GDM1 (cell line): Measurements from ENCODE around the gene NDST1.
"Not testable (repeated sequence)": the region's sequence is repeated elsewhere in the genome, so short reads cannot be mapped to it uniquely, and the experiment has no call there.

Source experiments
- DNase-seq: peaks from one replicate; lab custom pipeline; 2025; lab: John Stamatoyannopoulos, UW

The NDST1 gene

DNA sequence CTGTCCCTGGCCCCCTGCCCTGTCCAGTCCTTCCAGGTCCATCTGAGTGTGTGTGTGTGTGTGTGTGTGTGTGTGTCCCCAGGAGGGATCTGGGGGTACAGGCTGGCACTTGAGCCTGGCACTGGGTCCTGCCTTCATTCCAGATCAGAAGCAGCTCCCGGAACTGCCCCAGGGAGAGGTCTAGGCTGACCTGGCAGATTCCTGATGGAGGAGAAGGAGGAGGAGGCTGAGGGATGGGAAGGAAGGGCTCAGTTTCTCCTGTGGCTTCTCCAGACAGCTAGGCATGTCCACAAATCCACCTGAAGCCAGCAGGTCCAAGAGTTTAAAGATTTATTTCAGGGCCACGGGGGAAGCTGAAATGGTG lies 328 bp downstream of the NDST1 start:
- no peak for DNase-seq

DNA sequence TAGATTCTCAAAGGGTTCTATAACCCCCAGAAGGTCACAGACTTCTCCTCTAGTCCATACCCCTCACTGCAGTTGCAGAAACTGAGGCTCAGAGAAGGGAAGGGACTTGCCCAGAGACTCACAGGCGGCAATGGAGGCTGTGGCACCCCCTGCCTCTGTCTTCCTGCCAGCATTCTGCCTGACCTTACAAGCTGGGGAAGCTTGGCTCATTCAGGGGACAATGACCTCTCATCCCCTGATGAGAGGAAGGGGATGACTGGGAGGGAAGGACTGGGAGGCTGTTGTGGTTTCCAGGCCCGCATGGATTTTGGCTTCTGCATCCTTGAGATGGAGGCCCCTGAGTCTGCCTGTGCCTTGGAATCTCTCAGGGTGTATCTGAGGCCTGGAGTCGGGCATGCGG lies 897 bp downstream of the NDST1 start:
- DNase-seq, result no peak

GRCh38 chr5:150509992-150510391 lies 2.1 kb downstream of the NDST1 start:
- no peak for DNase-seq

- DNase-seq, result no peak
Measured at GRCh38 chr5:150510460-150511263, 2.7 kb downstream of the NDST1 start.

DNA sequence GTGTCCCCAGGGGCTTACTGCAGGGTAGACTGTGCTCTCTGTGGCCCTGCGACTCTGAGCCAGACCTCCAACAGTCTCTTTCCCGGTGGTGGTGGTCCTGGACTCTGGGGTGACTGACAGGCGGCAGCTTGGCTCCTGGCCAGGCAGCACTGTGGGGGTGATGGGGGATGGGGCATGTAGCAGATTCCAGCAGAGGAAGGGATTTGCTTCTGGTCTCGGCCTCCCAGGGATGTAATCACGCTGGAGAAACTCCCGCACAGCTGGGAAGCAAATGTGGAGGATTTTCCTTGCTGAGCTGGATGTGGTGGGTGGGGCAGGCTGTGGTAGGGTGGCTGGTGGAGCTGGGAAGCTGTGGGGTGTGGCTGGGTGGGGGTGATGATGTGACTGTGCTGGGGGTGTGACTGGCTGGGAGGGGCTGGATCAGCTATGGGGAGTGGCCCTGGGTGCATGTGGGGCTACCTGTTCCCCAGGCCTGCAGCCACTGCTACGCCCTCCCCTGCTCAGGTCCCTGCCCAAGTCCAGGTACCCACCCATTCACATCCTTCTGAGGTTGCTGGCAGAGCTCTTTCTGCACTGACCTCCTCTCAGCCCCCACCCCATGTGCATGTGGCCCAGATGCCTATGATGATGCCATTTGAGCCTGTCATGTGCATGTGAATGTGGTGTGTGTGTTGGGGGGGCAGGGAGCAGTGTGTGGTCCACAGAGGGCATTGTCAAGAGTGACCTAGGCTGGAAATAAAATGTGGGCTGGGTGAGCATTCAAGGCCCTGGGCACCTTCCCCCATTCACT lies 3.8 kb downstream of the NDST1 start:
- no peak for DNase-seq

DNA sequence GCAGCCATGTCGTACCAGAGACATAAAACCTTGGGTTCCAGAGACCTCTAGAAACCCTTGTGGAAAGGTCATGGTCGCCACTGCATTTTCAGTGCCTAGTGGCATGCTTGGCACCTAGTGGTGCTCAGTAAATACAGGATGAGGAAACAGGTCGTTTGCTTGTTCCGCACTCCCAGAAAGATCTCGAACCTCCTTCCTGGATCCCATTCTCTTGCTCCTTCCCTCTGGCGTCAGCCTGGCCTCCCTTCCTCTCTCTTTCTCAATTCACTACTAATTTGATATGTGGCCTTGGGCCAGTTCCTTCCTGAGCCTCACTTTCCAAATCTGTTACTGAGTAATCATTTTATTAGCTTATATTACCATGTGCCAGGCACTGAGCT lies 4.4 kb downstream of the NDST1 start:
- DNase-seq, result no peak

GRCh38 chr5:150513375-150514309 lies 5.7 kb downstream of the NDST1 start:
- no peak for DNase-seq

DNA sequence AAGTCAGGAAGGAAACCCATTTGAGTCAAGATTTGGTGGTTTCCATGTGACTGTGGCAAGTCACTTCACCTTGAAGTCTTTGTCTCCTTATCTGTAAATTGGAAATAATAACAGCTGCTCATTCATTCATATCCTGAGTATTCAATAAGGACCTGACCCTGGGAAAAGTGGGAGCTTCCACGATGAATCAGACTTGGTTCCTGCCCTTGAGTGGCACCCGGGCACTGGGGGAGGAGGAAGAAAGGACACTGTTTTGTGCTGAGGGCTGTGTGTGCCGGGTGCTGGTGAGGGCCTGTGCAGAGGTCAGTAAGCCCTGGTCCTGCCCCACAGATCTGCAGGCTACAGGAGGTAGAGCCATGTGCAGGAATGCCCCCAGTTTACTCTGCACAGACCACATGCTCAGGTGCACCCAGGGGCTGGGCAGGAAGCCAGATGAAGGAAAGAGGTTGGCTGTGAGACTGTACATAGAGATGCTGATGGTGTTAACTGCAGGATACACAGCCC lies 6.8 kb downstream of the NDST1 start:
- DNase-seq, result no peak

GRCh38 chr5:150515446-150515845 lies 7.5 kb downstream of the NDST1 start:
- DNase-seq, result no peak

GRCh38 chr5:150516011-150516410 lies 8.1 kb downstream of the NDST1 start:
- DNase-seq, result no peak

DNA sequence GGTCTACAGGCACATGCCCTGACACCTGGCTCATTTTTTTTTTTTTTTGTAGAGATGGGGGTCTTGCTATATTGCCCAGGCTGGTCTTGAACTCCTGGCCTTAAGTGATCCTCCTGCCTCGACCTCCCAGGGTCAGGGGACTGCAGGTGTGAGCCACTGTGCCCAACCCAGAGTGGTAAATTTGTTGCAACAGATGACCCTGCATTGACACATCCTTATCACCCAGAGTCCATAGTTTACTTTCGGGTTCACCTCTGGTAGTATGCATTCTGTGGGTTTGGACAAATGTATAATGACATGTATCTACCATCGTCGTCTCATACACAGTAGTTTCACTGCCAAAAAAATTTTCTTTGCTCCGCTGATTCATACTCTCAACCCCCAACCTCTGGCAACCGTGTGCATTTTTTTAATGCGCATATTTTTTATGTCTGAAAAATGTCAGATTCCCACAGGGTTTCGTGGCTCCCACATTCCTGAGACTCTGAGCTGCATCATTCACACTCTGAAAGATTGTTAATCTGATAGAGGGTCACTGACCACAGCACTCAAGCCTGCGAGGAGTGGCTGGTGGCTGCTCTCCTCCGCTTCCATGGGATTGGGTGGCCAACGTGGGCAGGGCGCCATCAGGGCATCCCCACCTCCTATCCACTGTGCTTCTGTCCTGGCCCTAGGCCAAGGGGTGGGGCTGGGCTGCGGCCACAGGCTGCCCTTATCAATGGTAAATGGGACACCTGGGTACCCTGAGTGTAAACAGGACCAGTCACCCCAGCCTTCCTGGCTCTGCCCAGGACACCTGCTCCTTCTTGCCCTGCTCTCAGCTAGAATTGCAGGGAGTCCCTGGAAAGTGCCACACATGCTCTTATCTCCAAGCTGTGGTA lies 9.6 kb downstream of the NDST1 start:
- DNase-seq, result no peak

DNA sequence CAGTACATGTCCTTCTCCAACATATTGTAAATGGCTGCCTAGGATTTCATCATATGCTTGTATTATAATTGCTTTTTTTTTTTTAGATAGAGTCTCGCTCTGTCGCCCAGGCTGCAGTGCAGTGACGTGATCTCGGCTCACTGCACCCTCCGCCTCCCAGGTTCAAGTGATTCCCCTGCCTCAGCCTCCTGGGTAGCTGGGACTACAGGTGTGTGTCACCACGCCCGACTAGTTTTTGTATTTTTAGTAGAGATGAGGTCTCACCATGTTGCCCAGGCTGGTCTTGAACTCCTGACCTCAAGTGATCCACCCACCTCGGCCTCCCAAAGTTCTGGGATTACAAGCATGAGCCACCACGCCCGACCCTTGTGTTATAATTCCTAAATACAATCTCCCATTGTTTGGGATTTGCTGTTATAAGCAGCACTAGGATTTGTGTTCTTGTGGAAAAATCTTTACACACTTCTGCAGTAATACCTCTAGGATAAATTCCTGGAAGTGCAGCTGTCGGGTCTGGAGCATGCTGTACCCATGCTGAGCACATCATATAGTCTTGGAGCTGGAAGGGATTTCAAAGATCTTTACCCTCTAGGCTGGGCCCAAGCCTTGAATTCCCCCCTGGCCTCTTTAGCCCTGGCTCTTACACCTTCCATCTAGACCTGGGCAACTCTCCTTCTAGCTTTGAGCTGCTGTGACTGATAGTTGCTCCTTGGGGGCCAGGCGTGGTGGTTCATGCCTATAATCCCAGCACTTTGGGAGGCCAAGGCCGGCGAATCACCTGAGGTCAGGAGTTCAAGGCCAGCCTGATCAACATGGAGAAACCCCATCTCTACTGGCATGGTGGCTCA lies 11.0 kb downstream of the NDST1 start:
- DNase-seq, result not testable (repeated sequence)

DNA sequence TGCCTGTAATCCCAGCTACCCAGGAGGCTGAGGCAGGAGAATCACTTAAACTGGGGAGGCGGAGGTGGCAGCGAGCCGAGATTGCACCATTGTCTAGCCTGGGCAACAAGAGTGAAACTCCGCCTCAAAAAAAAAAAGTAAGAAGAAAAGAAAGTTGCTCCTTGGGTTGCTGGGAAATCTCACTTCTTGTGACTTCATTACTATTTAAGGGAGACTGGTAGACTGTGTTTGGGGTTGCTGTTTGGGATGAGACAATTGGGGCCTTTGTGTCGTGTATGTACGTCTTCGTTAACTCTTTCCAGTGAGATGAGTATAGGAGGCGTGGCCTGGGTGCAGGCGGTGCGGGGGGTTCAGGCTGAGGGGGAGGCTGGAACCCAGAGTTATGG lies 11.6 kb downstream of the NDST1 start:
- no peak for DNase-seq

GRCh38 chr5:150519978-150520377 lies 12.0 kb downstream of the NDST1 start:
- no peak for DNase-seq

- DNase-seq, result no peak
Measured at GRCh38 chr5:150520747-150521521, 13.0 kb downstream of the NDST1 start.

GRCh38 chr5:150521522-150521817 lies 13.5 kb downstream of the NDST1 start:
- no peak for DNase-seq

- DNase-seq, result no peak
Measured at GRCh38 chr5:150521939-150522503, 14.1 kb downstream of the NDST1 start.

- no peak for DNase-seq
Measured at GRCh38 chr5:150522504-150523414, 14.8 kb downstream of the NDST1 start.
